GM23248 (cell line): ENCODE data around the gene ATM.

Source experiments
- EZH2 ChIP-seq: fragments of 200-600 bp; sonication (generic); IDR thresholded peaks from 2 replicates; pipeline ENCODE4 v1.6.1; 2018; ENCODE audit warnings: antibody characterized with exemption, mild to moderate bottlenecking; ENCODE audit not compliant: insufficient read depth, poor library complexity, severe bottlenecking
- EZH2phosphoT487 ChIP-seq: fragments of 200-600 bp; sonication (generic); IDR thresholded peaks from 2 replicates; pipeline ENCODE4 v1.6.1; 2018; ENCODE audit warnings: antibody characterized with exemption, moderate library complexity, mild to moderate bottlenecking, low read depth; ENCODE audit not compliant: insufficient read depth

- no peak for TF ChIP-seq EZH2
- no peak for TF ChIP-seq EZH2phosphoT487
These were observed 70.4 kb downstream of the ATM start for GRCh38 chr11:108293229-108293628.
